ENCODE measurements around the gene DIS3L2.

GRCh38 chr2:232367016-232367415, 405.5 kb downstream of the DIS3L2 start:
- TF ChIP-seq POLR2AphosphoS5 (IDR thresholded peaks at IDR 0.05; ENCODE audit: low read depth, low read length): no peak
- TF ChIP-seq REST (IDR thresholded peaks at IDR 0.05; ENCODE audit: insufficient read depth in 1 of 2, low read depth in 2 of 2, low read length in 2 of 2): no peak
- TF ChIP-seq TAF1 (IDR thresholded peaks at IDR 0.05; ENCODE audit: borderline replicate concordance, insufficient read depth, low read length): no peak

All from PFSK-1 (cell line).